ENCODE data around the gene PTGDR2.

Gene PTGDR2

DNA sequence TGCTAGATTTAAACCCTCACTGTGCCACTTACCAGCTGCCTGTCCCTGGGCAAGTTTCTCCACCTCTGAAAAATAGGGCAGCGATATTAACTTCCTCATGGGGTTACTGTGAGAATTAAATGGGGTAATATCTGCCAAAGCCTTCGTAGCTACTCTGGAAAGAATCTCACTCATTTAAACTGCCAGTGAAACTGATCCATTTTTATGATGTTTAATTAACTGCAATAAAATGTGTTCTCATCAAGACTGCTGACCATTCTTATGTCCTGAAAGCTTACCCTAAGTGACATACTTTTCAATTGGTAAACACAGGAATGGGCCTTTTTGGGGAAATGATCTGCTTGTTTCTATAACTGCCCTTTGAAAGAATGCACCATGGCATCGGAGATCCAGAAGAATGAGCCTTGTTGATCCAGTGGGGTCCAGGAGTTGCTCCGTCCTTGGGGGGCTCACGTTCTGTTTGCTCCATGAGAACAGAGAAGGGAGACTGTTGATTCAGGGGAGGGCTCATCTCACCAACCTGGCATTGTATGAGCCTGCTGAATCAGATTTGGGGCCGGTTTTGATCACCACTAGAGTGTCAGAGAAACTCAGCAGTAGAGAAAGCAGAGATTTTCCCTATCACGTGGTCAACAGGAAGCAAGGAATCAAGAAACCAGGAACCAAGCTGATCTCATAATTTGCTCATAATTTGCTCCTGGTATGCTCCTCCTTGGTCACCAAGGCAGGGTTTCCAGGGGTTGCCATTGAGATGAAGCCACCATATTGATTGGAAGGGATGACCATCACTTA lies 20.8 kb downstream of the PTGDR2 start:
- no peak overlapping the region for H3K27ac ChIP-seq

DNA sequence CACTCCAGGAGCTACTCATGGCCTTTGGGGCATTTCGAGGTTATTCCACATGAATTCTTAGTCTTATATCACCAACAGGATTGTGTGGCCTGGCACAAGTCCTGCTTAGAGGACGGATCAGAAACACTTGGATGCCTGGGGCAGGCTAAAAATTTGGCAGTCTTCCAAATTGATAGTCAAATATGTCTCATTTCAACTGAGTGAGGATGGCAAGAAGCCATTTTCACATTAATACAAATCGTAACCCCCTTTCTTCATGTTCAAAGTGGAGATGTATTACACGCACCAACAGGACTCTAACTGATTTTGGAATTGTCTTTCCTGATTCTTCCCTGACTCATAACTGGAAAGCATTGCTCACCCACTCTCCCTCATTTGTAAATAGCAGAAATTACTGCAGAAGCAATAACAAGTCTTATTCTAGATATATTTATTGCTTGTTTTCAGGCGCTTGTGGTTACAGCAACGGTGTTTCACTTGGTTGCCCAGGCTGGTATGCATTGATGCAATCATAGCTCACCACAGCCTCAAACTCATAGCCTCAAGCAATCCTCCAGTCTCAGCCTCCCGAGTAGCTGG lies 24.2 kb downstream of the PTGDR2 start:
- Histone ChIP-seq H3K4me3 (ENCODE audit: low read depth, low read length) (no peak overlapping the region), H3K36me3 (replicated peaks) (no peaks in the 10 kb centered on the region), H3K27me3 (replicated peaks) (no peaks in the 10 kb centered on the region), H3K27ac (no peak overlapping the region)
- no peak for DNase-seq
- TF ChIP-seq, protein P1, sequence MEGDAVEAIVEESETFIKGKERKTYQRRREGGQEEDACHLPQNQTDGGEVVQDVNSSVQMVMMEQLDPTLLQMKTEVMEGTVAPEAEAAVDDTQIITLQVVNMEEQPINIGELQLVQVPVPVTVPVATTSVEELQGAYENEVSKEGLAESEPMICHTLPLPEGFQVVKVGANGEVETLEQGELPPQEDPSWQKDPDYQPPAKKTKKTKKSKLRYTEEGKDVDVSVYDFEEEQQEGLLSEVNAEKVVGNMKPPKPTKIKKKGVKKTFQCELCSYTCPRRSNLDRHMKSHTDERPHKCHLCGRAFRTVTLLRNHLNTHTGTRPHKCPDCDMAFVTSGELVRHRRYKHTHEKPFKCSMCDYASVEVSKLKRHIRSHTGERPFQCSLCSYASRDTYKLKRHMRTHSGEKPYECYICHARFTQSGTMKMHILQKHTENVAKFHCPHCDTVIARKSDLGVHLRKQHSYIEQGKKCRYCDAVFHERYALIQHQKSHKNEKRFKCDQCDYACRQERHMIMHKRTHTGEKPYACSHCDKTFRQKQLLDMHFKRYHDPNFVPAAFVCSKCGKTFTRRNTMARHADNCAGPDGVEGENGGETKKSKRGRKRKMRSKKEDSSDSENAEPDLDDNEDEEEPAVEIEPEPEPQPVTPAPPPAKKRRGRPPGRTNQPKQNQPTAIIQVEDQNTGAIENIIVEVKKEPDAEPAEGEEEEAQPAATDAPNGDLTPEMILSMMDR (IDR thresholded peaks at IDR 0.05; ENCODE audit: low read depth, low read length, missing control alignments), result no peak
- in situ Hi-C loops (cut with HindIII; ENCODE audit: low pct_ligation_motif_present, low sequenced_read_pairs), result no loop called here

More for the DNA sequence above, 20.8 kb downstream of the PTGDR2 start:
- TF ChIP-seq, protein P1 (IDR thresholded peaks at IDR 0.05; ENCODE audit: low read depth, low read length, missing control alignments), result no peak
- no peaks in the 10 kb centered on the region for H3K27me3 ChIP-seq (replicated peaks)
- DNase-seq, result no peak
- H3K4me3 ChIP-seq (ENCODE audit: low read depth, low read length), result no peak overlapping the region
- no peaks in the 10 kb centered on the region for H3K36me3 ChIP-seq (replicated peaks)
- in situ Hi-C loops (cut with HindIII; ENCODE audit: low pct_ligation_motif_present, low sequenced_read_pairs), result no loop called here

DNA sequence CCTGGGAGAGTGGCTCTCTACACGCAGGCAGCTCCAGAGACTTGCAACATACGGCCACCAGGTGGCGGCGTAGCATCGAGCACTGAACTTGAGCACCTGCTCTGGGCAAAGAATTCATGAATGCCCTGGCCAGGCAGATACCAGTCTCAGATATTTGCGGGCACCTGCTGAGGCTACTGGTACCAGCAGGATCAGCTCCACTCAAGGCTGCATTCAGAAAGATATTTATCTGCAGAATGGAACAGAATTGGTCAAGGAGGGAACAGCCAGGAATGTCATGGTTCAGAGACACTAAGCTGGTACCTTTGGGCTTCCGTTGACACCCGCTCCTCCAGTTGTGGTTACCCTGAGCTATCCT lies 24.6 kb downstream of the PTGDR2 start:
- H3K4me3 ChIP-seq (ENCODE audit: low read depth, low read length), result no peak overlapping the region
- DNase-seq, result peak; percentile 71
- in situ Hi-C loops (cut with HindIII; ENCODE audit: low pct_ligation_motif_present, low sequenced_read_pairs), result no loop called here
- no peaks in the 10 kb centered on the region for H3K27me3 ChIP-seq (replicated peaks)
- TF ChIP-seq, protein P1 (IDR thresholded peaks at IDR 0.05; ENCODE audit: low read depth, low read length, missing control alignments), result peak; percentile 95
- no peaks in the 10 kb centered on the region for H3K36me3 ChIP-seq (replicated peaks)
- no peak overlapping the region for H3K27ac ChIP-seq

DNA sequence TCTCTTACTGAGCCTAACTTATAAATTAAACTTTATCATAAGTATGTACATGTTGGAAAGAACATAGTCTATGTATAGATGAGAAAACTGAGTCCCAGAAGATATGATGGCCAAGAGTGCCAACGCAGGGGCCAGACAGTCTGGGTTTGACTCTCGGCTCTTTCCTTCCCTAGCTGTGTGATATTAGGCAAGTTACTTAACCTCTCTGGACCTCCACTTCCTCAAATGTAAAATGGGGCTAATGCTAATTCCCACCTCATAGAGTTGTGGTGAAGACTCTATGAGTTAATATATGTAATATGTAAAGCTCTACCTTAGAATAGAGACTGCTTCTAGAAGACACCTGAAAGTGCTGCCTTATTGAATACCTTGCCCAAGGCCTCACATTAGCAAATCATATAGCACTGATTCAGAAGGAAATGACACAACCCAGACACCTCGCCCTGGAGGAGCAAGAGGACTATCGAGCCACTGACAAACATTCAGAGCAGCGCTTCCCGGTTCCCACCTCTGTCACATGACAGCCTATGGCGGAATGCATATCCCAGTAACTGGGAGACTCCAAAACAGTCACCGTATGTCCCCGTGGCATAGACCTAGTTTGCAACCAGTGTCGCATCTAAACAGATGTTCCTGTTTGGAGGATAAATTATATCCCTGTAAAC lies 25.1 kb downstream of the PTGDR2 start:
- DNase-seq, result no peak
- no peak overlapping the region for H3K27ac ChIP-seq
- H3K27me3 ChIP-seq (replicated peaks), result no peaks in the 10 kb centered on the region
- TF ChIP-seq, protein P1 (IDR thresholded peaks at IDR 0.05; ENCODE audit: low read depth, low read length, missing control alignments), result no peak
- no peak overlapping the region for H3K4me3 ChIP-seq (ENCODE audit: low read depth, low read length)
- no peaks in the 10 kb centered on the region for H3K36me3 ChIP-seq (replicated peaks)
- in situ Hi-C loops (cut with HindIII; ENCODE audit: low pct_ligation_motif_present, low sequenced_read_pairs), result no loop called here

DNA sequence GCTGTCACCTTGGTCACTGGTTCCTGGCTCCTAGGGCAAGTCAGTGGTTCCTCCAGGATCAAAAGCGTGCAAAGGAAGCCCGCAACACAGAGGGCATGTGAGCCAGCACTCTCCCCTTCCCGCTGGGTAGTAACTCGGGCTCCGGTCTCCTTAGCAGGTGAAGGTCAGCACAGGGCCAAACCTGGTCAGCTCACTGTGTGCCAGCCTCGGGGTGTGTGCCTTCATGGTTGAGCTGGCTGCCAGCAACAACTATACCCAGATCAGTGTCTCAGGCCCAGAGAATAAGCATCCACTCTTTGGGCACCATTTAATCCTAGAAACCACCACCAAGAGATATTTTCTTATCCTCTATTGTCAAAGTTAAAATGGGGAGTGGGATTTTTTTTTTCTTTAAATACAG lies 30.0 kb downstream of the PTGDR2 start:
- no peaks in the 10 kb centered on the region for H3K36me3 ChIP-seq (replicated peaks)
- in situ Hi-C loops (cut with HindIII; ENCODE audit: low pct_ligation_motif_present, low sequenced_read_pairs), result no loop called here
- no peak overlapping the region for H3K27ac ChIP-seq
- no peaks in the 10 kb centered on the region for H3K27me3 ChIP-seq (replicated peaks)
- no peak overlapping the region for H3K4me3 ChIP-seq (ENCODE audit: low read depth, low read length)
- TF ChIP-seq, protein P1 (IDR thresholded peaks at IDR 0.05; ENCODE audit: low read depth, low read length, missing control alignments), result no peak
- DNase-seq, result no peak

Data from brain microvascular endothelial cell (primary cell).